Dermis microvascular lymphatic vessel endothelial cell (primary cell): ENCODE results near the gene PRKD1. TPM values are rescaled to one million over a fixed set of nuclear protein-coding genes. Genes with fewer than 3 reads are reported as not detected.
A peak's percentile ranks its signal among the peaks of the same experiment; 100 is the strongest.
"Not testable (repeated sequence)": the region's sequence is repeated elsewhere in the genome, so short reads cannot be mapped to it uniquely, and the experiment has no call there.

ENCODE experiments used
- DNase-seq, 2 donors: peaks; one replicate each; pipeline versions ENCODE4 v3.0.0 to v3.0.0-alpha.2; 2010; ENCODE audit warnings: low read depth in 2 of 2
- total RNA-seq: library from RNA; depleted of rRNA; stranded (reverse); fragments of >200 nt; gene quantifications from 2 replicates; pipeline ENCODE4 v1.2.1, GENCODE V29; 2014

The PRKD1 gene
- total RNA-seq, 1 donor from 2014 or later = 4.5 TPM

GRCh38 chr14:29900609-29901350 lies 26.9 kb downstream of the PRKD1 start:
- DNase-seq = no peak

- DNase-seq = no peak
Observed at GRCh38 chr14:29898470-29898869, 29.2 kb downstream of the PRKD1 start.

- no peak for DNase-seq
Observed at GRCh38 chr14:29897181-29897580, 30.5 kb downstream of the PRKD1 start.

- DNase-seq = no peak
Observed at GRCh38 chr14:29896354-29896821, 31.3 kb downstream of the PRKD1 start.

- DNase-seq = no peak
Observed at GRCh38 chr14:29895591-29896083, 32.0 kb downstream of the PRKD1 start.

- no peak for DNase-seq
Observed at GRCh38 chr14:29893989-29894388, 33.7 kb downstream of the PRKD1 start.

- DNase-seq = no peak
Observed at GRCh38 chr14:29892327-29892726, 35.3 kb downstream of the PRKD1 start.

GRCh38 chr14:29885988-29886387 lies 41.7 kb downstream of the PRKD1 start:
- no peak for DNase-seq

- DNase-seq = no peak
Observed at GRCh38 chr14:29868000-29868399, 59.6 kb downstream of the PRKD1 start.

GRCh38 chr14:29865299-29865698 lies 62.3 kb downstream of the PRKD1 start:
- peak in 1 of 2 donors; percentile 0 for DNase-seq

- DNase-seq = no peak
Observed at GRCh38 chr14:29861996-29862395, 65.7 kb downstream of the PRKD1 start.

GRCh38 chr14:29858299-29858698 lies 69.3 kb downstream of the PRKD1 start:
- DNase-seq = no peak

GRCh38 chr14:29857551-29857950 lies 70.1 kb downstream of the PRKD1 start:
- DNase-seq = no peak

GRCh38 chr14:29856516-29856915 lies 71.1 kb downstream of the PRKD1 start:
- DNase-seq = no peak

GRCh38 chr14:29853691-29854090 lies 74.0 kb downstream of the PRKD1 start:
- not testable (repeated sequence) for DNase-seq

GRCh38 chr14:29853272-29853671 lies 74.4 kb downstream of the PRKD1 start:
- no peak for DNase-seq

GRCh38 chr14:29851397-29851796 lies 76.2 kb downstream of the PRKD1 start:
- DNase-seq = no peak

- no peak for DNase-seq
Observed at GRCh38 chr14:29847056-29847380, 80.6 kb downstream of the PRKD1 start.

GRCh38 chr14:29846339-29847055 lies 81.2 kb downstream of the PRKD1 start:
- DNase-seq = peak in 1 of 2 donors; percentile 12

- no peak for DNase-seq
Observed at GRCh38 chr14:29843981-29844380, 83.7 kb downstream of the PRKD1 start.

- DNase-seq = no peak
Observed at GRCh38 chr14:29842228-29842627, 85.4 kb downstream of the PRKD1 start.

- not testable (repeated sequence) for DNase-seq
Observed at GRCh38 chr14:29840369-29840892, 87.2 kb downstream of the PRKD1 start.

GRCh38 chr14:29839691-29840090 lies 88.0 kb downstream of the PRKD1 start:
- DNase-seq = not testable (repeated sequence)
